ENCODE results near the gene ADPRH.

GRCh38 chr3:119637679-119638477 is 58.6 kb downstream of the ADPRH start:
- TF ChIP-seq CREB1 (CRISPR knock-in tag; IDR thresholded peaks at IDR 0.05) (no peak), ZNF263 (CRISPR knock-in tag; IDR thresholded peaks at IDR 0.05; ENCODE audit: low read depth) (no peak), NFYB (CRISPR knock-in tag; conservative IDR thresholded peaks at IDR 0.05; ENCODE audit: low read depth) (no peak), MAX (CRISPR knock-in tag; IDR thresholded peaks at IDR 0.05) (no peak), NR2C2 (CRISPR knock-in tag; IDR thresholded peaks at IDR 0.05) (no peak)
- TF ChIP-seq, protein P1, sequence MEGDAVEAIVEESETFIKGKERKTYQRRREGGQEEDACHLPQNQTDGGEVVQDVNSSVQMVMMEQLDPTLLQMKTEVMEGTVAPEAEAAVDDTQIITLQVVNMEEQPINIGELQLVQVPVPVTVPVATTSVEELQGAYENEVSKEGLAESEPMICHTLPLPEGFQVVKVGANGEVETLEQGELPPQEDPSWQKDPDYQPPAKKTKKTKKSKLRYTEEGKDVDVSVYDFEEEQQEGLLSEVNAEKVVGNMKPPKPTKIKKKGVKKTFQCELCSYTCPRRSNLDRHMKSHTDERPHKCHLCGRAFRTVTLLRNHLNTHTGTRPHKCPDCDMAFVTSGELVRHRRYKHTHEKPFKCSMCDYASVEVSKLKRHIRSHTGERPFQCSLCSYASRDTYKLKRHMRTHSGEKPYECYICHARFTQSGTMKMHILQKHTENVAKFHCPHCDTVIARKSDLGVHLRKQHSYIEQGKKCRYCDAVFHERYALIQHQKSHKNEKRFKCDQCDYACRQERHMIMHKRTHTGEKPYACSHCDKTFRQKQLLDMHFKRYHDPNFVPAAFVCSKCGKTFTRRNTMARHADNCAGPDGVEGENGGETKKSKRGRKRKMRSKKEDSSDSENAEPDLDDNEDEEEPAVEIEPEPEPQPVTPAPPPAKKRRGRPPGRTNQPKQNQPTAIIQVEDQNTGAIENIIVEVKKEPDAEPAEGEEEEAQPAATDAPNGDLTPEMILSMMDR (IDR thresholded peaks at IDR 0.05) = no peak
- TF ChIP-seq, protein P2, sequence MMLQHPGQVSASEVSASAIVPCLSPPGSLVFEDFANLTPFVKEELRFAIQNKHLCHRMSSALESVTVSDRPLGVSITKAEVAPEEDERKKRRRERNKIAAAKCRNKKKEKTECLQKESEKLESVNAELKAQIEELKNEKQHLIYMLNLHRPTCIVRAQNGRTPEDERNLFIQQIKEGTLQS (CRISPR knock-in tag; conservative IDR thresholded peaks at IDR 0.05) = no peak
